A549 (cell line): ENCODE data around the gene AZGP1.

Experiments used
- ATOH8 ChIP-seq: fragments of 250-450 bp; sonication (Bioruptor Pico); IDR thresholded peaks from 2 replicates; pipeline ENCODE4 v1.5.0; 2020; ENCODE audit warnings: low read depth, mild to moderate bottlenecking, moderate library complexity
- BHLHE40 ChIP-seq: IDR thresholded peaks from 2 replicates; pipeline ENCODE4 v1.6.1; 2012; ENCODE audit warnings: low read depth, low read length, inconsistent platforms
- CEBPB ChIP-seq, 2 experiments: fragments of >200 bp in 1 of 2; sonication (Bioruptor Twin) in 1 of 2; formaldehyde crosslinking in 1 of 2; IDR thresholded peaks; 2 replicates each; pipeline ENCODE4 v1.6.1; 2012 to 2016
- CHD2 ChIP-seq: fragments of 150-350 bp; IDR thresholded peaks from 2 replicates; pipeline ENCODE4 v1.6.1; 2014; ENCODE audit warnings: low read length; ENCODE audit not compliant: partially characterized antibody
- CTCF ChIP-seq: fragments of >200 bp; sonication (Bioruptor Twin); formaldehyde crosslinking; IDR thresholded peaks from 3 replicates; pipeline ENCODE4 v1.5.1; 2016
- HES2 ChIP-seq: fragments of >200 bp; sonication (Bioruptor Twin); formaldehyde crosslinking; IDR thresholded peaks from 2 replicates; pipeline ENCODE4 v1.6.1; 2016
- HOXA7 ChIP-seq: fragments of 250-450 bp; sonication (Bioruptor Pico); IDR thresholded peaks from 2 replicates; pipeline ENCODE4 v1.5.0; 2020; ENCODE audit warnings: mild to moderate bottlenecking, moderate library complexity
- HOXB13 ChIP-seq: fragments of 250-450 bp; sonication (Bioruptor Pico); IDR thresholded peaks from 2 replicates; pipeline ENCODE4 v1.5.0; 2020; ENCODE audit warnings: low read depth, mild to moderate bottlenecking, moderate library complexity
- MYC ChIP-seq: IDR thresholded peaks from 2 replicates; pipeline ENCODE4 v1.6.1; 2012; ENCODE audit warnings: mild to moderate bottlenecking, inconsistent platforms, low read length, improper control_type of control experiment, borderline replicate concordance
- POLR2A ChIP-seq: IDR thresholded peaks from 2 replicates; pipeline ENCODE4 v1.6.1; 2012; ENCODE audit warnings: mild to moderate bottlenecking, low read length
- RFX5 ChIP-seq: fragments of 450-650 bp; IDR thresholded peaks from 2 replicates; pipeline ENCODE4 v1.7.1; 2014; ENCODE audit warnings: antibody characterized with exemption, mild to moderate bottlenecking, moderate library complexity
- ZNF302 ChIP-seq: fragments of 250-450 bp; sonication (Bioruptor Pico); IDR thresholded peaks from 2 replicates; pipeline ENCODE4 v1.9.0; 2021; ENCODE audit warnings: inconsistent platforms, mild to moderate bottlenecking, moderate library complexity

- no peak for TF ChIP-seq RFX5
- TF ChIP-seq HOXB13: no peak
- TF ChIP-seq POLR2A: no peak
- peak; percentile 54 for TF ChIP-seq CTCF
- TF ChIP-seq BHLHE40: no peak
- TF ChIP-seq MYC: no peak
- no peak for TF ChIP-seq HES2
- no peak for TF ChIP-seq CEBPB (IDR thresholded peaks at IDR 0.05)
- no peak for TF ChIP-seq HOXA7 (CRISPR knock-in tag)
- no peak for TF ChIP-seq ATOH8
- TF ChIP-seq ZNF302: no peak
- no peak for TF ChIP-seq CHD2
Observed at GRCh38 chr7:99928994-99929729, 46.7 kb downstream of the AZGP1 start, which contains the start of gene GJC3.
